HG02610 (cell line): ENCODE measurements around the gene TGM3.

Source experiments
- ATAC-seq: cut with Tn5 transposase; IDR thresholded peaks from one replicate; pipeline ENCODE4 v1.9.1; 2021; ENCODE audit warnings: mild to moderate bottlenecking, moderate library complexity; ENCODE audit not compliant: unreplicated experiment

TGM3 gene

DNA sequence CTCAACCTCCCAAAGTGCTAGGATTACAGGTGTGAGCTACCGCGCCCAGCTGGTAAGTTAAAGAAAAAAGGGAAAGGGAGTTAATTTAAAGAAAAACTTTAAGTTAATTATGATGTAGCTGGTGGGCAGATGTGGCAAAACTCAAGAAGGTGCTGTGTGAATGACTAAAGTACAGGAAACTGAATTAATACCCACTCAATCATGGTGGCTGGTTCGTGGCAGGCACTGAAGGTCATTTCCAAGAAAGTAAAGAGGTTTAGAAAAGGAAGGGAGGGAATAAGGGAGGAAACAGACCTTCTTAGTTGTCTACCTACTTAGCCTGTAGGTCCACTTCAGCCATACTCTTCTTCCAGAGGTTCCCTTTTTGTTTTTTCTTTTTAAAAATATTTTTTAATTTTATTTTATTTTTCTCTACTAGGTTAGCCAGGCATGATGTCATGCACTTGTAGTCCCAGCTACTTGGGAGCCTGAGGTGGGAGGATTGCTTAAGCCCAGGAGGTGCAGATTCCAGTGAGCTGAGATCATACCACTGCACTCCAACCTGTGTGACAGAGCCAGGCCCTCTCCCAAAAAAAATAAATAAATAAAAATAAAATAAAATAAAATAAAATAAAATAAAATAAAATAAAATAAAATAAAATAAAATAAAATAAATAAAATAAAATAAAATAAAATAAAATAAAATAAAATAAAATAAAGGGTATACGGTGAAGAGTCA lies 11.9 kb upstream of the TGM3 start:
- ATAC-seq, result no peak

DNA sequence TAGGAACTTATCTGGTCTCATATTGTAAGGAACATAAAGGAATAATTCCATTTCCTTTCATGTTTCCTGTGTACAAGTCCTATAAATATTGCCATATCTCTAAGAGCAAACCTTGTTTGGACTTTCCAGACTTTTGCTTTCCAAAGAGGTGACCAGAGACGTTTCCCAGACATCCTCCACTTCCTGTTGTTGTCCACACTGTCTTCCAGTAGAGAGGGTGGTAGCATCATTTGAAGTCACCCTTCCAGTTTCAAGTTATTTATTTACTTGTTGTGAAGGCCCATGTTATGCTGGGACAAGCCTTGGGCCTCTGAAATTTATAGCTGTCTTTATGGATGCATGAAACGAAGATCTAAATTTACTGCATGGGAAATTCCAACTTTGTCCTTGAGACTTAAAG lies 10.6 kb upstream of the TGM3 start:
- no peak for ATAC-seq

DNA sequence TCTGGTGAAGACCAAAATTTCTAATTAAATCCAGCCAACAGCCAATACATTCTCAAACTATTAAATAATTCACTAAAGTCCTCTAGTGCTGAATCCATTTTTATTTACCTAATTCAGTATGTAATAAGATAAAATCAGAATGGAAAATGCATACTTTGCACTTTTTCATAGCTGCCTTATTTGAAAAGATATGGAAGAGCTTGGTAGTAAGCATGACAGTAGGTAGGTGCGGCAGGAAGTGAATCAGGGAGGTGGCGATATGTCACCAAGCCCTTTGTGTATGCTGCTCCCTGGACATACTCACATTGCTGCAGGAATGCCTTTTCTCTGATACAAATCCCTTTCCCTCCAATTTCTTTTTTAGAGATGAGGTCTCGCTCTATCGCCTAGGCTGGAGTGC lies 10.2 kb upstream of the TGM3 start:
- no peak for ATAC-seq

DNA sequence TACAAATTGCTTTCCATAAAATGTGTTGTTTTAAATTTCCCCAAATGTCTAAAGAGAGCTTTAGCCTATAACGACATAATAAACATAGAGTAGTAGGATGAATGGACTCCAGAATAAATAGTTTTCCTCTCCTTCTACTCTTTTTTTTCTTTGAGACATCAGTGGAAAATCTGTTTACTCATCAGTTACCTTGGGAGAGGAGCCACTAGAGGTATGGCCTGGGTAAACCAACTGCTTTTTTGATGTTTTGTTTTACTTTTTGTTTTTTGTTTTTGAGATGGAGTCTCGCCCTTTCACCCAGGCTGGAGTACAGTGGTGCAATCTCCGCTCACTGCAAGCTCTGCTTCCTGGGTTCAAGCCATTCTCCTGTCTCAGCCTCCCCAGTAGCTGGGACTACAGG lies 8.3 kb upstream of the TGM3 start:
- no peak for ATAC-seq

DNA sequence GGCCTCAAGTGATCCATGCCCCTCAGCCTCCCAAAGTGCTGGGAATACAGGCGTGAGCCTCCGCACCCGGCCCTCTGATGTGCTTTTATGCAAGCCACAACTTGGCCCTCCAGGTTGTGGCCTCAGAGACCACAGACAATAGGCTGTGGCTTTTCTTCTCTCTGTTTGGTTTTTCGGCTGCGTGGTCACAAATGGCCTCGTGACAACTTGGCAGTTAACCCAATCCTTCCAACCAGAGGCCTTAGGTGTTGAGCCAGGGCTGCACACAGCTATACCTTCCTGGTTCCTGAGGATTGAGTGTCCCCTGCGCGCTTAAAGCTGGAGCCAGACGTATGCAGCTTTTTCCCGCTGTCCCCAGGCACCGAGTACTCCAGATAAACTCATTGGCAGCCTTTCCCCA lies 6.3 kb upstream of the TGM3 start:
- no peak for ATAC-seq

DNA sequence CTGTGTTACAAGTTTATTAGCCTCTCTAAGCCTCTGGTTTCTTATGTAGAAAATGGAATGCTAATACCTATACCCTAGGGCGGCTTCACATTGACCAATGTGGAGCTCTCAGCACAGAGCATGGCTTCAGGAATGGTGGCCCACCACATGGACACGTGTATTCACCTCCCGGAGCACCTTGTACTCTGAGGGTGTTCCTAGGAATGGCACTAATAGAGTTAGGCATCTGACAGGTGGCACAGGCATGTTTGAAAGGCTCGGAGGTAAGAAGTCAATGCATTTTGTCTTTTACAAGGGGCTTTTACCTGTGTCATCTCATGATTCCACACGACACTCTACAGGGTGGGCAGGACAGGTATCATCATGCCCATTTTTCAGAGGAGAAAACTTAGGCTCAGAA lies 5.3 kb upstream of the TGM3 start:
- ATAC-seq, result no peak

DNA sequence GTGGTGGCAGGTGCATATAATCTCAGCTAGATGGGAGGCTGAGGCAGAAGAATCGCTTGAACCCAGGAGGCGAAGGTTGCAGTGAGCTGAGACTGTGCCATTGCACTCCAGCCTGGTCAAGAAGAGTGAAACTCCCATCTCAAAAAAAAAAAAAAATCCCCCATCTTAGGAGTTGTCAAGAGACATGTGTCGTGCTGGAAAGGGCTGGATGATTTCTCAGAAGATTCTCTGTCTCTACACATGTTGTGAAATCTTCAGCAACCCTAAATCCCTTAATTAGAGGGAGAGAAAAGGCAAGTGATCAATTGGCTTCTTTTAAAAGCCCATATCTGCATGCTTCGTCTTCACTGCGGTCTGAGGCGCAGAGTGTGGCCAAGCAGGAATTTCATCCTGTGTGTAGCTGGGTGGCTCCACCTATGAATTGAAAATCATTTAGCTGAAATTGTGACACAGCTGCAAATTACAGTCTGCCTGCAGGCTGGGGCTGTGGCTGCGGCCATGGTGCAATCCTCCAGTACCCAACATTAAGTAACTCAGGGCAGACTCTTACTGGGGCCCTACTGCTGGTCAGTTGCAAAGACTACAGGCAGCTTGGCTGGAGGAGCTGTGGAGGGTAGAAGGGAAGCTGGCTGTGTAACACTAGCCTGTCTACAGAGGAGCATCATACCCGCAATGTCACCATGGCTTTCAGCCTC lies 3.2 kb upstream of the TGM3 start:
- ATAC-seq, result no peak

DNA sequence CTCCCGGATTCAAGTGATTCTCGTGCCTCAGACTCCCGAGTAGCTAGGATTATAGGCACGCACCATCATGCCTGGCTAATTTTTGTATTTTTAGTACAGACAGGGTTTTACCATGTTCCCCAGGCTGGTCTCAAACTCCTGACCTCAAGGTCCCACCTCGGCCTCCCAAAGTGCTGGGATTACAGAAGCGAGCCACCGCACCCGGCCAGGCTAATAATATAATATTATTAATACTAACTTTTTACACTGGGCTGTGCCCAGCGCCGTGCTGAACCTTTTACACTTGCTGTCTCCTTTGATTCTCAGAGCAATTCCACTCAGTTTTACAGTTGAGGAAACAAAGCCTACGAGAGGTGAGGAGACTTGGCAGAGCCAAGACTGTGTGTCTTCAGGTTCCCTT lies 2.3 kb upstream of the TGM3 start:
- ATAC-seq, result no peak

DNA sequence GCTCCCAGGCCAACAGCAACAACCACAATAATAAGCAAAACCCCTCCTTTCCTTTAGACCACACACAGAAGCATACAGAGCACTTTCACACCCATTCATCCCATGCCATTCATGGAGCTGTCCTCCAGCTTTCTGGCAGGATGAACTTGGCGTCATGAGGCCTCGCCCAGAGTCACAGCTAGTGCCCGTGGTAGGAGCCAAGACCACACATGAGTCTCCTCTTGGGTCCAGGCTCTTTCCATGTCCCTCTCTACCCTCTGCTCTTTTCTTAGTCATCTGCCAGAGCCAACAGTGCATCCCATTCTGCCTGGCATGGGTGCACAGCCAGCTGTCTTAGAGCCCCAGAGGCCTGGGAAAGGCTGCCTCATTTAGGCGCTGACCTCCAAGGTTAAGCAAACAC lies 1.8 kb upstream of the TGM3 start:
- ATAC-seq, result no peak

DNA sequence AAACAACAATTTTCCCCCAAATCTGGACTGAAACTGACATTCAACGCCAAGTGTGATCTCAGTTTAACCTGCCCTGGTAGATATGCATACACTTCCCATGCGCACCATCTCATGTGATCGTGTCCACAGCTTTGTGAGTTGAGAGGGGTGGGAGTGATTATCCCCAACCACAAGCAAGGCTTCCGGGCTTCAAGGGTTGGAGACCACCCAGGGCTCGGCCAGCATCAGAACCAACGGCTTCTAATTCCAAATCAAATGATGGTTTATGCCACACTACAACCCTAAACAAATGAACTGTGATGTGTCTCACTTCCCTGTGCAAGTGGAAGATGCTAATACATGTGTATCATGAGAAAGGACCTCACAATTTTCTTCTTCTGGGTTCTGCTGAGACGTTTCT lies 515 bp upstream of the TGM3 start:
- ATAC-seq, result no peak

DNA sequence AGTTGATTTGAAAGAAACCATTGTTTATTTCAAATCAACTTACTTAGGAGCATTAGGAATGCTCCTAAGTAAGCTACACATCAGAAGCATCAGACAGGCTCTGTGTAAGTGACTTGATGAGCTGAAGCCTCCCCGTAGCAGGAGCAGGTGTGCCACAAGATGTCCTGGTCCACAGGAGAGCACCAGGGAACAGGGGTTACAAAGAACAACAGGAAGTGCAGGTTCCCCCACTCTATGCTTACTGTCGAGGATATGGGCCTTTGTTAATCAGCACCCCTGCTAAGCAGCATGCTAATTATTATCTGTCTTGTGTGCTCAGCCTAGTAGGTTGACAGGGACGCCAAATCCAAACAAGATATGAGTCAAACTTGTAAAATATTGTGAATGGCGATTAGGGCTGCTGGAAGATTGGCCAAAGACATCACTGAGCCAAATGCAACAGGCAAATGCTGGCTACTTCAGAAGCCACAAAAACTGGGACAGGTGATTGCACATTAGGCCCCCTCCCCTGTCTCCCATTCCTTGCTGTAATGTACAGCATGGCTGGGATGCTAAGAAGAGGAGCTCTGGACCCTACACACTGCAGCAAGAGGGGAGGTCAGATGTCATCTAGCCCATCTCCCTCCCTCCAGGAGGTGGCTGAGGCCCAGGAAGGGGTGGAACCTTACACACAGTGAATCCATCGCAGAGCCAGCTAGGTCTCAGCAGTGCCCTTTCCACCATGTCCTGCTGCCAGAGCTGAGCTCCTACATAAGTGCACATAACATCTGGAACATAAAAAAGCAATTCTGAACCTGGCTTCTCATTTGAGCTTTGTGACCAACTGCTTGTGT lies 939 bp downstream of the TGM3 start:
- ATAC-seq, result no peak

DNA sequence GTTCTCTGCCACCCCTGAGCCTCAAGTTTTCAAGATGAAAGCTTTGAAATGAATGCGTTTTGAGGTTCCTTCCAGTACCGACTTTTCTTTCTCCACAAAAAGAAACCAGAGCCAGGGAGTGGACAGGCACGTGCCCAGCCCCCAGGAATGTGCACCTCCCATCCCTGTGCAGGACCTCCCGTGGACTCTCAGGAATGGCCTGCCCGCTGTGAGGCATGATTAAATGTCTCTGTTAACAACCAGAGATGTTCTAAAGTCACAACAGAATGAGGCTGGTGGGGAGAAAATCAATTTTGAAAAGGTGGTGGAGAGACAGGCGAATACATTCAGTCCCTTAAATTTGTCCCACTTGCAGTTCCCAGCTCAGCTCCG lies 1.5 kb downstream of the TGM3 start:
- no peak for ATAC-seq

DNA sequence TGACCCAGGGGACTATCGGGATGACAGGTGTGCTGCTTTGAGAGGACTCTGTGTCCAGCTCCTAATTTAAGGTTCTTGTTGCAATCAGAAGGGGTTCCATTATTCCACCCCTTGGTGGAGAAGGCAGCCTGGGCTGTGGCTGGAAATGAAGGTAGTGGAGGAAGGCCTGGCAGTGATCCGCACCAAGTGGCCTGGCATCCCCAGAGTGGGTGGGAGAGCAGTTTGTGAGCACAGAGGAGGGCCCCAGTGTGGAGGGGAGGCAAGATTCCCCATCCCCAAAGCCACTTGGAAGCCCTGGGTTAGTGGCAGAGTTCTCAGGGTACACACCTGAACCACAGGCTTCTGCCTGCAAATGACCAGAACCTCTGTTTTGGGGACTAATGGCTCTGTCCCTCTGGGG lies 2.3 kb downstream of the TGM3 start:
- no peak for ATAC-seq

DNA sequence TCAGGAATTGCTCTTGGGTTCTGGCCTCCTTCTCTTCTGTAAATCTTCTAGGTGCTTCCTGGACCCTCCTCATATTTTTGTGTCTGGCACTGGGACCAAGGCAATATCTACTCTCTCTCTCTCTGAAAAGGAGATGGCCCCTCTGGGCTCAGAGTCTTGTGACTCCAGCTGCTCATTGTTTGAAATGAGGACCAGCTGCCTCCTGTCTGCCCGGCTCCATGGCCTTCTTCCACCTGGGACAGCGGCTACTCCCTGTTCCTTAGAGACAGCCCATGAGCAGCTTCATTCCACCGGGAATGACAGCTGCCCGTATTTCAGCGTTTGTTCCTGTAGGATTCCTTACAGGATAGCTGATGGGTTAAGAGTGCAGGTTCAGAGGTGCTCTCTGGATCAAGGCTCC lies 2.9 kb downstream of the TGM3 start:
- ATAC-seq, result no peak

DNA sequence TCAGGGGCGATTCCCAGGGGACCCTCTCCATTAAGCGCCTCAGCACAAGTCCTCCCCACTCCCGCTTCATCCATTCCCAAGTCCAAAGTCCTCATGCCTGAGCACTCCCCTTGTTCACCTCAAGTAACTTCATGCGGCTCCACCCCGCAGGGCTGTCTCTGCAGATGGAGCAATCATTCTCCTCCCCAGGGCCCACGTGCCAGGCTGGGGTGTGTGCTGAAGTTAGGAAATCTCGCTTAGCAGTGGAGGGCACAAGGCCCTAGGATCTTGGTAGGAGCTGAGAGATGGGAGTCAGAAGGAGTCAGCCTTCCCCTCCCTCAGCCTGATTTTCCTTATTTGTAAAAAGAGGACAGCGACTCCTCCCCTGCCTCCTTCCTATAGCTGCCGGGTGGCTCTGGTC lies 3.5 kb downstream of the TGM3 start:
- ATAC-seq, result no peak

DNA sequence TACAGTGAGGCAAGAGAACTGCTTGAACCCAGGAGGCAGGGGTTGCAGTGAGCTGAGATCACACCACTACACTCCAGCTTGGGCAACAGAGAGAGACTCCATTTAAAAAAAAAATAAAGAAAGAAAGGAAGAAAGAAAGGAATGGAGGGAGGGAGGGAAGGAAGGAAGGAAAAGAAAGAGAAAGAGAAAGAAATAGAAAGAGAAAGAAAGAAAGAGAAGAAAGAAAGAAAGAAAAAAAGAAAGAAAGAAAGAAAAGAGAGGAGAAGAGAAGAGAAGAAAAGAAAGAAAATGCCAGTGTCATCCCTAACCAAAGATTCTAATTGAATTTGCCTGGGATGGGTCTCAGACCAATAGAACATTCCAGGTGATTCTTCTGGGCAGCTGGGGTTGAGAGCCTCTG lies 4.2 kb downstream of the TGM3 start:
- ATAC-seq, result no peak

DNA sequence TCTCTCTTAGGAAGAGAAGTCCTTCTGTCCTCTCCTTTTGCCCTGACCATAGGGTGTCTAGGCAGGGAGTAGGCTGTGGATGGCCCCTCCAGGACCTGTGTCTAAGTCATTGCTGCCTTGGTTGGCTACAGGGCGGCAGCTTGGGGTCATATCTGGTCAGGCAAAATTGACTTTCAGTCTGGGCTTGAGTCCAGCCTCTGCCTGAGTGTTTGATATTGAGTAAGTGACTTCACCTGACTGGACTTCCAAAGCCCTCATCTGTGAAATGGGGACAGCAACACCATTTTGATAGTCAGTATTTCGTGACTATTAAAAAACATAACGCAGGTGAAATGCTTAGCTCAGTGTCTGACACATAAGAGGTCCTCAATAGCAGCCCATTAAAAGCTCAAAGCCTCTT lies 4.6 kb downstream of the TGM3 start:
- ATAC-seq, result no peak

DNA sequence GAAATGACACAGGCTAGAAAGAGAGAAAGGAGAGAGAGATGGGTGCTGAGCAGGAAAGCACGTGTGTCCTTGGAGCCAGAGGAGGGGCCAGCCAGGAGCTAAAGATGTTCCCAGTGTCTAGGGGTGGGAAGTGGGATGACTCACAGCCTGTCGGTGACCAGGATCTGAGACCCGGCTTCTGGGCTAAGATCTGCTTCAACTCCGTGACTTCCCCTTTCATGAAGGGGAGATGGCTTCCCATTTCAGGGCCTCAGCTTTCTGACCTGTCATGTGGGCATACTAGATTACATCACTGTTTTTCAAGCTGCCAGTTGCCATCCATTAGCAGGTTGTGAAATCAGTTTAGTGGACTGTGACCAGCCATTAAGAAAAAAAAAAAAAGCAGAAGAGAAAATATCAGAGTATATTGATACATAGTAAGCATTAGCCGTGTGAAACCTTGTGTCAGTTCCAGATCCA lies 5.4 kb downstream of the TGM3 start:
- peak; percentile 56 for ATAC-seq

DNA sequence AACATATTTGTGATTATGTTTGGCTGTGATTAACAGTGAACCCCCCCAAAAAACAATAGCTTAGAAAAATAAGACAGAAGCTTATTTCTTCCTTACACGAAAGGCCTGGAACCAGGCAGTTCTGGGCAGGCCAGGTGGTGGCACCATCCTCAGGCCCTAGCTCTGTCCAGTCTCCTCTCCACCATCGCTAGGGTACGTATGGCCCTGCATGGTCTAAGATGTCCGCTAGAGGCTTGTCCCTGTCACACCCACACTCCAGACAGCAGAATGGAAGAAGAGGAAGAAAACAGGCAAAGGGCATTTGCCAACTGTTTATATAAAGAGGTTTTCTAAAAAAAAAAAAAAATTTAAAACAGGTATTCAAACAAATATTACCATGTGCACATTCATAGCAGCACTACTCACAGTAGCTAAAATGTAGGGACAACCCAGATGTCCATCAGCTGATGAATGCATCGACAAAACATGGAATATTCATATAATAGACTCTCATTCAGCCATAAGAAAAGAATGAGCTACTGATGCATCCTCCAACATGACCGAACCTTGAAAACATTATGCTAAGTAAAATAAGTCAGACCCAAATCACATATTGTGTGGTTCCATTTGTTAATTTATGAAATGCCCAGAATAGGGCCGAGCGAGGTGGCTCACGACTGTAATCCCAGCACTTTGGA lies 6.7 kb downstream of the TGM3 start:
- ATAC-seq, result no peak

DNA sequence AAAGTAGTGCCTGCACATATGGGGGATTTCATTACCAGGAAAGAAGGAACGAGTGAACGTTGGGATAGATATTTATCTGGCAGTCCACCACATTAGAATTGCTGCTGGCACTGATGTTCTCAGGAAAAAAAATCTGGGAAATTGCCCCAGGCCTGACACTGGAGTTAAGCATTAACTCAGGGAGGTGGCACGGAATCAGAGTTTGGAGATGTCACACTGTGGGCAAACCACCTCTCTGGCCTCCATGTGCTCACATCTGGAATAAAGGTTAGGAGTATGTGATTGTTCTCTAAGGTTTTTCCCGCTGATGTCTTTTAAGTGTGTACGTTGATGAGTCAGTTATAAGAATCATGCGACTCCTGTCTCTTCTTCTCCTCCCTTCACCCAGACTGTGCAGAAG lies 7.9 kb downstream of the TGM3 start:
- no peak for ATAC-seq

DNA sequence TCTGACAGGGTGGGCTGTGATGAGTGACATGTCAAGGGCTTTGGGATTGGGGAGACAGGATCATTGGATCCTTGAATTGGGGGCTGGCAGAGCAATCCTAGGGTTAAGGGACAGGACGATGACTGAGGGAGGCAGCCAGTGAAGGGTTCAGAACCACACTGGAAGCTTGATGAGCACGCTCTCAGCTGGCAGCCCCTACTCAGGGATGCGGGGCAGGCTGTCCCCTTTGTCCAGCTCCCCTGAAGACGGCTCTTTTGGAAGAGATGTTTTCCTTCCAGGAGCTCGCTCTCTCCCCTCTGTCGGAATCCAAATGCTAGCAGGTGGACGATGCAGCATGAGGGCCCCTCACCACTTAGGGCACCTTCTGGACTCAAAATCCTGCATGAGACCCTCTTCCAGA lies 8.4 kb downstream of the TGM3 start:
- no peak for ATAC-seq
